Memory B cell (primary cell): ENCODE results near the gene TUBB3.
"Not testable (repeated sequence)": the region's sequence is repeated elsewhere in the genome, so short reads cannot be mapped to it uniquely, and the experiment has no call there.

Experiments used
- ATAC-seq: fragments of 150-1000 bp; cut with Tn5 transposase; 2 replicates; pipeline ENCODE4 v1.10.0; 2021; ENCODE audit warnings: low read depth, mild to moderate bottlenecking, moderate library complexity
- DNase-seq, 2 donors: peaks; one replicate each; pipeline ENCODE4 v3.0.0; 2022; ENCODE audit warnings: low spot score in 2 of 2
- H3K27ac Mint-ChIP-seq: one replicate; pipeline ENCODE4 v1.8.0; 2022; ENCODE audit warnings: mild to moderate bottlenecking, moderate library complexity, mixed read lengths
- H3K27me3 Mint-ChIP-seq: one replicate; pipeline ENCODE4 v1.8.0; 2022; ENCODE audit warnings: mixed read lengths
- H3K36me3 Mint-ChIP-seq: one replicate; pipeline ENCODE4 v1.8.0; 2022; ENCODE audit warnings: mild to moderate bottlenecking, mixed read lengths
- H3K4me1 Mint-ChIP-seq: one replicate; pipeline ENCODE4 v1.8.0; 2022; ENCODE audit warnings: mixed read lengths
- H3K4me3 Mint-ChIP-seq: one replicate; pipeline ENCODE4 v1.8.0; 2022; ENCODE audit warnings: mild to moderate bottlenecking, moderate library complexity, mixed read lengths
- H3K9me3 Mint-ChIP-seq: one replicate; pipeline ENCODE4 v1.8.0; 2022; ENCODE audit warnings: mixed read lengths

Gene TUBB3

GRCh38 chr16:89934019-89934418, 10.9 kb downstream of the TUBB3 start:
- H3K9me3 Mint-ChIP-seq, H3K27me3 Mint-ChIP-seq, H3K36me3 Mint-ChIP-seq, ATAC-seq, H3K27ac Mint-ChIP-seq, H3K4me3 Mint-ChIP-seq, DNase-seq, H3K4me1 Mint-ChIP-seq: not testable (repeated sequence)

- Mint-ChIP-seq H3K4me3 (no peak overlapping the region), H3K36me3 (peaks cover 2% of the 10 kb centered on the region), H3K4me1 (peaks cover 8% of the 10 kb centered on the region), H3K27me3 (peaks cover 6% of the 10 kb centered on the region), H3K9me3 (no peaks in the 10 kb centered on the region), H3K27ac (no peak overlapping the region)
- ATAC-seq (no peak), DNase-seq (no peak)
Observed at GRCh38 chr16:89934611-89935553, 11.7 kb downstream of the TUBB3 start.

GRCh38 chr16:89935620-89936019, 12.5 kb downstream of the TUBB3 start:
- ATAC-seq, result not testable (repeated sequence)

GRCh38 chr16:89936034-89936433, 12.9 kb downstream of the TUBB3 start:
- Mint-ChIP-seq H3K27ac (no peak overlapping the region), H3K4me3 (no peak overlapping the region), H3K9me3 (no peaks in the 10 kb centered on the region), H3K36me3 (no peaks in the 10 kb centered on the region), H3K4me1 (peaks cover 5% of the 10 kb centered on the region), H3K27me3 (peaks cover 2% of the 10 kb centered on the region)
- ATAC-seq (no peak), DNase-seq (no peak)

More at GRCh38 chr16:89935620-89936019, 12.5 kb downstream of the TUBB3 start:
- not testable (repeated sequence) for H3K4me1 Mint-ChIP-seq, H3K4me3 Mint-ChIP-seq, H3K36me3 Mint-ChIP-seq, H3K27ac Mint-ChIP-seq, H3K27me3 Mint-ChIP-seq, H3K9me3 Mint-ChIP-seq, DNase-seq

GRCh38 chr16:89936508-89936907, 13.4 kb downstream of the TUBB3 start:
- no peaks in the 10 kb centered on the region for H3K36me3 Mint-ChIP-seq
- peaks cover under 1% of the 10 kb centered on the region for H3K4me1 Mint-ChIP-seq
- no peak for ATAC-seq
- no peaks in the 10 kb centered on the region for H3K9me3 Mint-ChIP-seq
- H3K27ac Mint-ChIP-seq, result no peak overlapping the region
- no peak overlapping the region for H3K4me3 Mint-ChIP-seq
- DNase-seq, result no peak
- no peaks in the 10 kb centered on the region for H3K27me3 Mint-ChIP-seq

GRCh38 chr16:89936981-89937380, 13.8 kb downstream of the TUBB3 start:
- no peaks in the 10 kb centered on the region for H3K4me1 Mint-ChIP-seq
- no peak for DNase-seq
- H3K27me3 Mint-ChIP-seq, result peaks cover 2% of the 10 kb centered on the region
- H3K36me3 Mint-ChIP-seq, result no peaks in the 10 kb centered on the region
- ATAC-seq, result no peak
- H3K9me3 Mint-ChIP-seq, result no peaks in the 10 kb centered on the region
- H3K4me3 Mint-ChIP-seq, result no peak overlapping the region
- no peak overlapping the region for H3K27ac Mint-ChIP-seq

GRCh38 chr16:89938175-89938885, 15.2 kb downstream of the TUBB3 start:
- H3K36me3 Mint-ChIP-seq, result no peaks in the 10 kb centered on the region
- ATAC-seq, result no peak

GRCh38 chr16:89944773-89945172, 21.6 kb downstream of the TUBB3 start:
- no peak overlapping the region for H3K4me3 Mint-ChIP-seq
- peaks cover 25% of the 10 kb centered on the region for H3K4me1 Mint-ChIP-seq
- no peak overlapping the region for H3K27ac Mint-ChIP-seq
- DNase-seq (no peak), ATAC-seq (no peak)
- peaks cover 2% of the 10 kb centered on the region for H3K36me3 Mint-ChIP-seq
- H3K9me3 Mint-ChIP-seq, result peaks cover 4% of the 10 kb centered on the region
- H3K27me3 Mint-ChIP-seq, result peaks cover 21% of the 10 kb centered on the region

More at GRCh38 chr16:89938175-89938885, 15.2 kb downstream of the TUBB3 start:
- Mint-ChIP-seq H3K4me1 (no peaks in the 10 kb centered on the region), H3K9me3 (no peaks in the 10 kb centered on the region), H3K27me3 (peaks cover 3% of the 10 kb centered on the region), H3K4me3 (no peak overlapping the region), H3K27ac (no peak overlapping the region)
- no peak for DNase-seq

- no peak overlapping the region for H3K27ac Mint-ChIP-seq
- peaks cover 21% of the 10 kb centered on the region for H3K27me3 Mint-ChIP-seq
- ATAC-seq, result no peak
- H3K4me3 Mint-ChIP-seq, result no peak overlapping the region
- H3K4me1 Mint-ChIP-seq, result peaks cover 28% of the 10 kb centered on the region
- peaks cover 2% of the 10 kb centered on the region for H3K36me3 Mint-ChIP-seq
- no peak for DNase-seq
- peaks cover 4% of the 10 kb centered on the region for H3K9me3 Mint-ChIP-seq
Observed at GRCh38 chr16:89945654-89946053, 22.5 kb downstream of the TUBB3 start.

- Mint-ChIP-seq H3K27me3 (peaks cover 21% of the 10 kb centered on the region), H3K4me1 (peaks cover 29% of the 10 kb centered on the region), H3K27ac (no peak overlapping the region), H3K4me3 (peak overlapping the region; percentile 28), H3K36me3 (peaks cover 2% of the 10 kb centered on the region), H3K9me3 (peaks cover 4% of the 10 kb centered on the region)
- DNase-seq (no peak), ATAC-seq (no peak)
Observed at GRCh38 chr16:89946515-89946914, 23.4 kb downstream of the TUBB3 start.

- ATAC-seq (no peak), DNase-seq (no peak)
- Mint-ChIP-seq H3K4me3 (peak overlapping the region; percentile 84), H3K9me3 (peaks cover 4% of the 10 kb centered on the region), H3K27me3 (peaks cover 14% of the 10 kb centered on the region), H3K27ac (peak overlapping the region; percentile 51), H3K36me3 (peaks cover 2% of the 10 kb centered on the region), H3K4me1 (peaks cover 42% of the 10 kb centered on the region)
Observed at GRCh38 chr16:89949121-89949742, 26.1 kb downstream of the TUBB3 start.

GRCh38 chr16:89949756-89950155, 26.6 kb downstream of the TUBB3 start:
- peaks cover 13% of the 10 kb centered on the region for H3K27me3 Mint-ChIP-seq
- H3K4me3 Mint-ChIP-seq, result peak overlapping the region; percentile 84
- H3K27ac Mint-ChIP-seq, result peak overlapping the region; percentile 51
- peaks cover 2% of the 10 kb centered on the region for H3K36me3 Mint-ChIP-seq
- H3K9me3 Mint-ChIP-seq, result peaks cover 3% of the 10 kb centered on the region
- peaks cover 45% of the 10 kb centered on the region for H3K4me1 Mint-ChIP-seq
- DNase-seq, result no peak
- no peak for ATAC-seq

GRCh38 chr16:89951509-89951908, 28.4 kb downstream of the TUBB3 start:
- Mint-ChIP-seq H3K4me3 (no peak overlapping the region), H3K4me1 (peaks cover 42% of the 10 kb centered on the region), H3K27ac (no peak overlapping the region), H3K36me3 (peaks cover 2% of the 10 kb centered on the region), H3K27me3 (peaks cover 3% of the 10 kb centered on the region), H3K9me3 (peaks cover 2% of the 10 kb centered on the region)
- no peak for DNase-seq
- no peak for ATAC-seq

- peaks cover 47% of the 10 kb centered on the region for H3K4me1 Mint-ChIP-seq
- no peak overlapping the region for H3K27ac Mint-ChIP-seq
- H3K9me3 Mint-ChIP-seq, result peaks cover 2% of the 10 kb centered on the region
- H3K27me3 Mint-ChIP-seq, result peaks cover 2% of the 10 kb centered on the region
- H3K4me3 Mint-ChIP-seq, result no peak overlapping the region
- DNase-seq (no peak), ATAC-seq (no peak)
- peaks cover 2% of the 10 kb centered on the region for H3K36me3 Mint-ChIP-seq
Observed at GRCh38 chr16:89952049-89952448, 28.9 kb downstream of the TUBB3 start.
